ENCODE data around the gene LMAN2. TPM values are rescaled to one million over a fixed set of nuclear protein-coding genes. Genes with fewer than 3 reads are reported as not detected.

LMAN2 gene
- total RNA-seq, 2 experiments from 2014 or later, result 116 to 144 TPM

- no TSS peak for BruUV-seq (replicated peaks)
- intact Hi-C loops (cut with micrococcal nuclease; ENCODE audit: unreplicated experiment), result loop anchor here (1.0 kb wide), 1 partner anchor 178 kb away; no protein-coding TSS in a partner anchor
- ChIA-PET POLR2A (interaction anchor here (0.6 kb wide), 1 partner anchor 114 kb away, joined by 3 read pairs; no protein-coding TSS in a partner anchor), CTCF (ENCODE audit: unreplicated experiment) (interaction anchor here (0.6 kb wide), 1 partner anchor 220 kb away, joined by 3 read pairs; no protein-coding TSS in a partner anchor)
- Histone ChIP-seq H3K4me2 (ENCODE audit: low read length) (peak overlapping the region; percentile 66), H3K4me3 (ENCODE audit: low read depth, low read length, poor library complexity, severe bottlenecking) (peak overlapping the region; percentile 37), H4K20me1 (ENCODE audit: insufficient read depth, low read length) (no peaks in the 10 kb centered on the region), H3K27ac (ENCODE audit: low read depth, low read length, poor library complexity, severe bottlenecking) (peak overlapping the region; percentile 93), H3K4me1 (ENCODE audit: insufficient read depth, low read length, poor library complexity, severe bottlenecking) (peaks cover 29% of the 10 kb centered on the region), H3K79me2 (ENCODE audit: insufficient read depth, low read depth, low read length) (no peaks in the 10 kb centered on the region), H3K9me3 (ENCODE audit: low read length) (no peaks in the 10 kb centered on the region), H3K36me3 (ENCODE audit: insufficient read depth, low read length) (peaks cover 95% of the 10 kb centered on the region), H3K9me2 (ENCODE audit: insufficient read depth, low read length) (no peaks in the 10 kb centered on the region), H2AFZ (ENCODE audit: low read length) (no peak overlapping the region)
- TF ChIP-seq EZH2phosphoT487 (IDR thresholded peaks at IDR 0.05; ENCODE audit: borderline replicate concordance, low read depth, low read length), result no peak
- no peak for TF ChIP-seq CTCF (conservative IDR thresholded peaks at IDR 0.05; ENCODE audit: low read length)
- DNase-seq (ENCODE audit: low spot score), result peak; percentile 85
Observed at GRCh38 chr5:177290816-177291596, 60.5 kb downstream of the LMAN2 start.

- Histone ChIP-seq H3K4me2 (ENCODE audit: low read length) (no peak overlapping the region), H3K9me2 (ENCODE audit: insufficient read depth, low read length) (no peaks in the 10 kb centered on the region), H3K4me1 (ENCODE audit: insufficient read depth, low read length, poor library complexity, severe bottlenecking) (peaks cover 29% of the 10 kb centered on the region), H2AFZ (ENCODE audit: low read length) (no peak overlapping the region), H3K36me3 (ENCODE audit: insufficient read depth, low read length) (peaks cover 92% of the 10 kb centered on the region), H3K9me3 (ENCODE audit: low read length) (no peaks in the 10 kb centered on the region), H4K20me1 (ENCODE audit: insufficient read depth, low read length) (no peaks in the 10 kb centered on the region), H3K27ac (ENCODE audit: low read depth, low read length, poor library complexity, severe bottlenecking) (no peak overlapping the region), H3K79me2 (ENCODE audit: insufficient read depth, low read depth, low read length) (no peaks in the 10 kb centered on the region), H3K4me3 (ENCODE audit: low read depth, low read length, poor library complexity, severe bottlenecking) (no peak overlapping the region)
- DNase-seq (ENCODE audit: low spot score), result no peak
- TF ChIP-seq EZH2phosphoT487 (IDR thresholded peaks at IDR 0.05; ENCODE audit: borderline replicate concordance, low read depth, low read length) (no peak), CTCF (conservative IDR thresholded peaks at IDR 0.05; ENCODE audit: low read length) (no peak)
- CTCF ChIA-PET (ENCODE audit: unreplicated experiment), result no interaction called here
- no TSS peak for BruUV-seq (replicated peaks)
- POLR2A ChIA-PET, result no interaction called here
- intact Hi-C loops (cut with micrococcal nuclease; ENCODE audit: unreplicated experiment), result no loop called here
Observed at GRCh38 chr5:177288191-177288590, 63.3 kb downstream of the LMAN2 start.

Other genes starting within 250 kb of the LMAN2 start
- gene NSD1, start 217.9 kb downstream of the LMAN2 start, total RNA-seq (2014; rRNA removed; shearing (Covaris generic)), result 59.6 and 64.3 TPM in 2 replicates
- gene NSD1, start 217.9 kb downstream of the LMAN2 start, total RNA-seq (2022), result 132 and 142 TPM in 2 replicates
- gene RAB24, start 47.9 kb downstream of the LMAN2 start, total RNA-seq (2014; rRNA removed; shearing (Covaris generic)), result 25.8 and 43.1 TPM in 2 replicates
- 31.3 and 36.1 TPM in 2 replicates for gene RAB24, start 47.9 kb downstream of the LMAN2 start, total RNA-seq (2022)
- gene PRELID1, start 47.9 kb downstream of the LMAN2 start, total RNA-seq (2014; rRNA removed; shearing (Covaris generic)), result 217 and 249 TPM in 2 replicates
- 203 and 232 TPM in 2 replicates for gene PRELID1, start 47.9 kb downstream of the LMAN2 start, total RNA-seq (2022)
- 109 and 130 TPM in 2 replicates for gene MXD3, start 39.8 kb downstream of the LMAN2 start, total RNA-seq (2014; rRNA removed; shearing (Covaris generic))
- 81.3 and 105 TPM in 2 replicates for gene MXD3, start 39.8 kb downstream of the LMAN2 start, total RNA-seq (2022)
- gene RGS14, start 6.3 kb upstream of the LMAN2 start, total RNA-seq (2014; rRNA removed; shearing (Covaris generic)), result 33.0 and 43.3 TPM in 2 replicates
- 41.7 and 46.3 TPM in 2 replicates for gene RGS14, start 6.3 kb upstream of the LMAN2 start, total RNA-seq (2022)
- gene SLC34A1, start 32.8 kb upstream of the LMAN2 start, total RNA-seq (2014; rRNA removed; shearing (Covaris generic)), result 0.05 and 0.35 TPM in 2 replicates
- 0.46 and 0.63 TPM in 2 replicates for gene SLC34A1, start 32.8 kb upstream of the LMAN2 start, total RNA-seq (2022)
- gene PFN3, start 49.0 kb upstream of the LMAN2 start, total RNA-seq (2014; rRNA removed; shearing (Covaris generic)), result not detected in 2 replicates
- not detected in 2 replicates for gene PFN3, start 49.0 kb upstream of the LMAN2 start, total RNA-seq (2022)
- 1.2 TPM in 1 of 2 replicates, not detected in the other for gene F12, start 57.9 kb upstream of the LMAN2 start, total RNA-seq (2014; rRNA removed; shearing (Covaris generic))
- 3.0 and 3.8 TPM in 2 replicates for gene F12, start 57.9 kb upstream of the LMAN2 start, total RNA-seq (2022)
- 43.4 and 46.2 TPM in 2 replicates for gene GRK6, start 75.0 kb upstream of the LMAN2 start, total RNA-seq (2014; rRNA removed; shearing (Covaris generic))
- gene GRK6, start 75.0 kb upstream of the LMAN2 start, total RNA-seq (2022), result 99.4 and 102 TPM in 2 replicates
- 7.0 and 13.6 TPM in 2 replicates for gene PRR7, start 95.1 kb upstream of the LMAN2 start, total RNA-seq (2014; rRNA removed; shearing (Covaris generic))
- 12.5 and 12.8 TPM in 2 replicates for gene PRR7, start 95.1 kb upstream of the LMAN2 start, total RNA-seq (2022)
- 11.7 and 17.4 TPM in 2 replicates for gene DBN1, start 122.0 kb upstream of the LMAN2 start, total RNA-seq (2014; rRNA removed; shearing (Covaris generic))
- 21.3 and 22.0 TPM in 2 replicates for gene DBN1, start 122.0 kb upstream of the LMAN2 start, total RNA-seq (2022)
- gene PDLIM7, start 145.9 kb upstream of the LMAN2 start, total RNA-seq (2014; rRNA removed; shearing (Covaris generic)), result 38.8 and 41.4 TPM in 2 replicates
- 58.0 and 78.9 TPM in 2 replicates for gene PDLIM7, start 145.9 kb upstream of the LMAN2 start, total RNA-seq (2022)
- gene DOK3, start 158.2 kb upstream of the LMAN2 start, total RNA-seq (2014; rRNA removed; shearing (Covaris generic)), result 186 and 197 TPM in 2 replicates
- 260 and 268 TPM in 2 replicates for gene DOK3, start 158.2 kb upstream of the LMAN2 start, total RNA-seq (2022)
- gene DDX41, start 165.3 kb upstream of the LMAN2 start, total RNA-seq (2014; rRNA removed; shearing (Covaris generic)), result 216 and 224 TPM in 2 replicates
- gene DDX41, start 165.3 kb upstream of the LMAN2 start, total RNA-seq (2022), result 145 and 169 TPM in 2 replicates
- gene FAM193B, start 202.9 kb upstream of the LMAN2 start, total RNA-seq (2014; rRNA removed; shearing (Covaris generic)), result 63.2 and 92.8 TPM in 2 replicates
- gene FAM193B, start 202.9 kb upstream of the LMAN2 start, total RNA-seq (2022), result 104 and 113 TPM in 2 replicates
- 67.6 and 89.7 TPM in 2 replicates for gene TMED9, start 240.5 kb upstream of the LMAN2 start, total RNA-seq (2014; rRNA removed; shearing (Covaris generic))
- gene TMED9, start 240.5 kb upstream of the LMAN2 start, total RNA-seq (2022), result 125 and 134 TPM in 2 replicates
- gene B4GALT7, start 248.5 kb upstream of the LMAN2 start, total RNA-seq (2014; rRNA removed; shearing (Covaris generic)), result 19.8 and 24.9 TPM in 2 replicates
- gene B4GALT7, start 248.5 kb upstream of the LMAN2 start, total RNA-seq (2022), result 33.7 and 38.5 TPM in 2 replicates

All from OCI-LY7 (cell line).